OCI-LY1 (cell line): ENCODE measurements around the gene KCP.

Experiments
- H2AFZ ChIP-seq: fragments of 200-600 bp; sonication (generic), shearing (Covaris generic); 2 replicates; pipeline ENCODE4 v1.6.0; 2014; ENCODE audit warnings: antibody characterized with exemption, mild to moderate bottlenecking, low read length
- H3F3A ChIP-seq: fragments of 200-600 bp; sonication (generic), shearing (Covaris generic); 2 replicates; pipeline ENCODE4 v1.6.0; 2014; ENCODE audit warnings: mild to moderate bottlenecking, antibody characterized with exemption, low read length, moderate library complexity; ENCODE audit not compliant: insufficient read depth
- H3K27ac ChIP-seq: fragments of 200-600 bp; sonication (generic); 2 replicates; pipeline ENCODE4 v1.5.1; 2014; ENCODE audit warnings: low read length, mixed run types, mild to moderate bottlenecking, low read depth; ENCODE audit not compliant: poor library complexity, severe bottlenecking
- H3K27me3 ChIP-seq: fragments of 200-600 bp; sonication (generic); 2 replicates; pipeline ENCODE4 v1.6.0; 2014; ENCODE audit warnings: antibody characterized with exemption, mild to moderate bottlenecking, low read length, moderate library complexity; ENCODE audit not compliant: insufficient read depth
- H3K36me3 ChIP-seq: fragments of 200-600 bp; sonication (generic); 2 replicates; pipeline ENCODE4 v1.6.1; 2014; ENCODE audit warnings: mild to moderate bottlenecking, antibody characterized with exemption, low read length, moderate library complexity, mixed read lengths; ENCODE audit not compliant: insufficient read depth
- H3K4me1 ChIP-seq: fragments of 200-600 bp; sonication (generic); 2 replicates; pipeline ENCODE4 v1.5.1; 2014; ENCODE audit warnings: mild to moderate bottlenecking, low read length, moderate library complexity; ENCODE audit not compliant: insufficient read depth, severe bottlenecking
- H3K4me2 ChIP-seq: fragments of 200-600 bp; sonication (generic), shearing (Covaris generic); 2 replicates; pipeline ENCODE4 v1.6.1; 2014; ENCODE audit warnings: low read length
- H3K4me3 ChIP-seq: fragments of 200-600 bp; sonication (generic); 2 replicates; pipeline ENCODE4 v1.5.1; 2014; ENCODE audit warnings: low read length, low read depth, mild to moderate bottlenecking, mixed read lengths; ENCODE audit not compliant: poor library complexity, severe bottlenecking
- H3K79me2 ChIP-seq: fragments of 200-600 bp; shearing (Covaris generic); 2 replicates; pipeline ENCODE4 v1.6.1; 2016; ENCODE audit warnings: mixed run types, low read length, mixed read lengths; ENCODE audit not compliant: insufficient read depth
- H3K9ac ChIP-seq: fragments of 200-600 bp; sonication (generic), shearing (Covaris generic); 2 replicates; pipeline ENCODE4 v1.6.1; 2014; ENCODE audit warnings: mild to moderate bottlenecking, low read length, mixed read lengths
- H3K9me2 ChIP-seq: fragments of 200-600 bp; sonication (generic), shearing (Covaris generic); 2 replicates; pipeline ENCODE4 v1.6.1; 2014; ENCODE audit warnings: low read depth, mild to moderate bottlenecking, low read length, mixed read lengths
- H3K9me3 ChIP-seq: fragments of 200-600 bp; shearing (Covaris generic); 2 replicates; pipeline ENCODE4 v1.6.1; 2014; ENCODE audit warnings: low read length, mixed read lengths
- H4K20me1 ChIP-seq: fragments of 200-600 bp; sonication (generic), shearing (Covaris generic); 2 replicates; pipeline ENCODE4 v1.6.0; 2016; ENCODE audit warnings: mild to moderate bottlenecking, low read length; ENCODE audit not compliant: insufficient read depth
- EZH2 ChIP-seq: fragments of 200-600 bp; sonication (generic), shearing (Covaris generic); IDR thresholded peaks from 2 replicates; pipeline ENCODE4 v1.8.0; 2017; ENCODE audit warnings: borderline replicate concordance, mixed run types, mild to moderate bottlenecking, antibody characterized with exemption, low read length, moderate library complexity, mixed read lengths
- TF ChIP-seq, protein P1 (sequence below): fragments of 200-600 bp; sonication (generic), shearing (Covaris generic); IDR thresholded peaks from 2 replicates; pipeline ENCODE4 v1.5.1; 2017; ENCODE audit warnings: mild to moderate bottlenecking, antibody characterized with exemption, low read length, moderate library complexity, mixed read lengths

KCP gene

DNA sequence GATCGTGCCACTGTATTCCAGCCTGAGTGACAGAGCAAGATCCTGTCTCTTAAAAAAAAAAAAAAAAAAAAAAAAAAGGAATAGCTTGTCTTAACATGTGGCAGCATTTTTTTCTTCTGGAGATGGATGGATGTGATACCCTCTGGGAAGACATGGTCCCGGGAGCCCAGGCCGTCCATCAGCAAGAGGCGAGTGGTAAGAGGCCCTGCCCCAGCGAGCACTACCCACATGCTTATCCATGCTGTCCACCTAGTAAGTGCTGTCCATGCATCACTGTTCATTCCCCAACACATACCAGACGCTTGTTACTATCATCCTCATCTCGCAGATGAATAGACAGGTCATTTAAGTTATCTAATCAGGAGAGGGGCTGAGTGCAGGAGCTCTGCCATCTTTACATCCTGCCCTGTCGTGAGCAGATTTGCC is 35.0 kb downstream of the KCP start:
- H3K79me2 ChIP-seq, result no peaks in the 10 kb centered on the region
- no peaks in the 10 kb centered on the region for H3K4me1 ChIP-seq
- H3K27me3 ChIP-seq, result peaks cover 4% of the 10 kb centered on the region; the same call in 1 of the 2 replicates
- H3K9me2 ChIP-seq, result no peaks in the 10 kb centered on the region
- H2AFZ ChIP-seq, result no peak overlapping the region
- no peak overlapping the region for H3K27ac ChIP-seq
- no peak for TF ChIP-seq EZH2
- TF ChIP-seq, protein P1, sequence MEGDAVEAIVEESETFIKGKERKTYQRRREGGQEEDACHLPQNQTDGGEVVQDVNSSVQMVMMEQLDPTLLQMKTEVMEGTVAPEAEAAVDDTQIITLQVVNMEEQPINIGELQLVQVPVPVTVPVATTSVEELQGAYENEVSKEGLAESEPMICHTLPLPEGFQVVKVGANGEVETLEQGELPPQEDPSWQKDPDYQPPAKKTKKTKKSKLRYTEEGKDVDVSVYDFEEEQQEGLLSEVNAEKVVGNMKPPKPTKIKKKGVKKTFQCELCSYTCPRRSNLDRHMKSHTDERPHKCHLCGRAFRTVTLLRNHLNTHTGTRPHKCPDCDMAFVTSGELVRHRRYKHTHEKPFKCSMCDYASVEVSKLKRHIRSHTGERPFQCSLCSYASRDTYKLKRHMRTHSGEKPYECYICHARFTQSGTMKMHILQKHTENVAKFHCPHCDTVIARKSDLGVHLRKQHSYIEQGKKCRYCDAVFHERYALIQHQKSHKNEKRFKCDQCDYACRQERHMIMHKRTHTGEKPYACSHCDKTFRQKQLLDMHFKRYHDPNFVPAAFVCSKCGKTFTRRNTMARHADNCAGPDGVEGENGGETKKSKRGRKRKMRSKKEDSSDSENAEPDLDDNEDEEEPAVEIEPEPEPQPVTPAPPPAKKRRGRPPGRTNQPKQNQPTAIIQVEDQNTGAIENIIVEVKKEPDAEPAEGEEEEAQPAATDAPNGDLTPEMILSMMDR, result no peak
- H3K4me3 ChIP-seq, result no peak overlapping the region
- H3F3A ChIP-seq, result no peaks in the 10 kb centered on the region
- no peaks in the 10 kb centered on the region for H3K9me3 ChIP-seq
- no peak overlapping the region for H3K9ac ChIP-seq
- no peaks in the 10 kb centered on the region for H4K20me1 ChIP-seq
- H3K36me3 ChIP-seq, result no peaks in the 10 kb centered on the region
- no peak overlapping the region for H3K4me2 ChIP-seq

DNA sequence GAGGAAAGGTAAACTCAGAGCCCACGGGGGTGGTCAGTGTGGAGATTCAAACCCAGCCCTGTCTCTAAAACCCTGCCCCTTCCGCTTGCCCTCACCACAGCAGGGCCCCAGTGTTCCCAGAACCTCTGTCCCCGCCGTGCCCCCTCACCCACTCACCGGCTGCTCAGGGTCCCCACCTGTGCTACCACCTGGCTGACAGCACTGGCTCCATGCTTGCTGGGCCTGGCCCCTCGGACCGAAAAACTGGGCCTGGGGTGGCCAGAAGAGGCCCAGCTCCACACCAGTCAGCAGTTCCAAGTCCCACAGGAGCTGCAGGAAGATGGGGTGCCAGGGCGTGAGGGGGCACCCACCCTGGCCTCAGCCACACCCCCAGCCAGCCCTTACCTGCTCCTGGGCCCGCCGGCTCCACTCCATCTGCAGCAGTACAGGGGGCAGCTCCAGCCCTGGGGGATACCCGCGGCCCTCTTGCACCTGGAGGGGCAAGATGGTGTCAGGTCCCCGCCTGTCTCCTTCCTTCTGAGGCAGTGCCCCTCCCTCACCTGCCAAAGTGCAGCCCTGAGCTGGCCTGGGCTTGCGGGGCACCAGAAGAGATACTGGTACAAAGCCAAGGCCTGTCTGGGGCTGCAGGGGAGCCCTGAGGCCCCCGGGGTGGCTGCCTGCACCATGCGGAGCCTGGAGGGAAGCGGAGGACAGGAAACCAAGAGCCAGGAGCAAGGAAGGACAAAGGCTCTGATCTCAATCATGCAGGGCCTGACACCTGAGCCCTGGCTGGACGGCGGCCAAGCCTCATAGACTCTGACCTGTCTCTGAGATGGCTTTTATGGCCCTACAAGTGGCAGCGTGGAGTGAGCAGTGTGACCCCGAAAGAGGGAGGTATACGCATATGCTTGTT is 36.1 kb downstream of the KCP start:
- Histone ChIP-seq H4K20me1 (no peaks in the 10 kb centered on the region), H3K4me1 (peaks cover 8% of the 10 kb centered on the region), H3K4me3 (no peak overlapping the region), H2AFZ (no peak overlapping the region), H3K27me3 (peaks cover 9% of the 10 kb centered on the region; the same call in 1 of the 2 replicates), H3K79me2 (no peaks in the 10 kb centered on the region), H3K4me2 (no peak overlapping the region), H3K27ac (no peak overlapping the region), H3K36me3 (no peaks in the 10 kb centered on the region), H3K9ac (no peak overlapping the region), H3K9me2 (no peaks in the 10 kb centered on the region), H3K9me3 (no peaks in the 10 kb centered on the region), H3F3A (no peaks in the 10 kb centered on the region)
- TF ChIP-seq EZH2, result no peak
- TF ChIP-seq, protein P1, result no peak

DNA sequence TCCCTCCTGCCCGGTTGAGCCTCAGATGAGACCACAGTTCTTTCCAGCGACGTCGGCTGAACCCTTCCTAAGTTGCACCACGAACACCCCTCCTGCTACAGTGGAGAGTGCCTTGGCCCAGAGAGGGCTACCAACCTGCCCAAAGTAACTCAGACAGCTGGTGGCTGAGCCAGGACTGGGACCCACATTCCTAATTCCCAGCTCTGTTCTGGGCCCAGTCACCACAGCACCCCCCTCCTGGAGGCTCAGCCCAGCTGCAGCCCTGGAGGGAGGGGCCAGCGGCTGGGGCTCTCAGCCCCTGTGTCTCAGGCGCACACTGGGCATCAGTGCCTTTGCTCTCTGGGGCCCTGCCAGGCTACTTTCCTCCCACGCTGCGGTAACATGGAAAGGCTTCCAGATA is 37.3 kb downstream of the KCP start:
- Histone ChIP-seq H4K20me1 (no peaks in the 10 kb centered on the region), H3K4me1 (peaks cover 14% of the 10 kb centered on the region), H3K4me2 (no peak overlapping the region), H2AFZ (no peak overlapping the region), H3K4me3 (no peak overlapping the region), H3K9me2 (no peaks in the 10 kb centered on the region), H3F3A (no peaks in the 10 kb centered on the region), H3K36me3 (no peaks in the 10 kb centered on the region; the same call in 1 of the 2 replicates), H3K9me3 (no peaks in the 10 kb centered on the region), H3K9ac (no peak overlapping the region), H3K79me2 (no peaks in the 10 kb centered on the region), H3K27ac (no peak overlapping the region), H3K27me3 (peaks cover 9% of the 10 kb centered on the region; the same call in 1 of the 2 replicates)
- TF ChIP-seq, protein P1, result no peak
- TF ChIP-seq EZH2, result no peak
